ENCODE results near the gene ADGRG1. TPM values are rescaled to one million over a fixed set of nuclear protein-coding genes. Genes with fewer than 3 reads are reported as not detected.

Gene ADGRG1
- polyA plus RNA-seq, 1 of the 3 experiments (the other 2 are of a cell fraction): 7.4 TPM

DNA sequence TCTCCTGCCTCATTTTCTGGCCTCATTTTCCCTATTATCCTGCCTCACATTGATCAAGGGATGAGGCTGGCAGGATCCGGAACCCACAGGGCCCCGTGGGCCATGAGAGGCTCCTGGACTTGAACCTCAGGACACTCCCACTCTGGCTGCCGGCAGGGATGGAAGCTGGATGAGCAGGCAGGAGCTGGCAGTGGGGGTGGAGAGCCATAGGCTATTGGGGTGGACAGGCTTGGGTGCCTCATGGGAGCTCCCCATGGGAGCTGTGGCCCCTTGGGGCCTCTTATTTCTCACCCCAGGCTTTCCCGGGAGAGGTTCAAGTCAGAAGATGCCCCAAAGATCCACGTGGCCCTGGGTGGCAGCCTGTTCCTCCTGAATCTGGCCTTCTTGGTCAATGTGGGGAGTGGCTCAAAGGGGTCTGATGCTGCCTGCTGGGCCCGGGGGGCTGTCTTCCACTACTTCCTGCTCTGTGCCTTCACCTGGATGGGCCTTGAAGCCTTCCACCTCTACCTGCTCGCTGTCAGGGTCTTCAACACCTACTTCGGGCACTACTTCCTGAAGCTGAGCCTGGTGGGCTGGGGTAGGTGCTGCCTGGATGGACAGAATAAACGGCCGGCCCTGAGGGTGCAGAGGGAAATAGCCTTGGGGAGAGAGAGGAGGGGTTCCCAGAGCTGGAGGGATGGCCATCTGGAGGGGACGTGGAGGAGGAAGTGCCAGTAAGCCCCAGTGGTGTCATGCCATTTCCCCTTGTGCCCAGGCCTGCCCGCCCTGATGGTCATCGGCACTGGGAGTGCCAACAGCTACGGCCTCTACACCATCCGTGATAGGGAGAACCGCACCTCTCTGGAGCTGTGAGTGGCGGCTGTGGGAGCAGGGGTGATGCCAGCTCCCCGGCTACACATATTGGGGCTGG is 55.5 kb downstream of the ADGRG1 start (continued):
- TF ChIP-seq TCF12 (IDR thresholded peaks at IDR 0.05) (no peak), MXI1 (IDR thresholded peaks at IDR 0.05; ENCODE audit: low read depth, low read length) (no peak), SIN3A (IDR thresholded peaks at IDR 0.05; ENCODE audit: borderline replicate concordance, low read depth, low read length) (no peak), EZH2phosphoT487 (IDR thresholded peaks at IDR 0.05; ENCODE audit: borderline replicate concordance, low read depth) (no peak), CHD2 (IDR thresholded peaks at IDR 0.05; ENCODE audit: low read length, partially characterized antibody) (no peak), EP300 (IDR thresholded peaks at IDR 0.05; ENCODE audit: borderline replicate concordance in 1 of 2, low read depth in 1 of 2, low read length in 1 of 2) (no peak)
- TF ChIP-seq, protein P1, sequence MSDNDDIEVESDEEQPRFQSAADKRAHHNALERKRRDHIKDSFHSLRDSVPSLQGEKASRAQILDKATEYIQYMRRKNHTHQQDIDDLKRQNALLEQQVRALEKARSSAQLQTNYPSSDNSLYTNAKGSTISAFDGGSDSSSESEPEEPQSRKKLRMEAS (IDR thresholded peaks at IDR 0.05; ENCODE audit: low read depth): no peak

DNA sequence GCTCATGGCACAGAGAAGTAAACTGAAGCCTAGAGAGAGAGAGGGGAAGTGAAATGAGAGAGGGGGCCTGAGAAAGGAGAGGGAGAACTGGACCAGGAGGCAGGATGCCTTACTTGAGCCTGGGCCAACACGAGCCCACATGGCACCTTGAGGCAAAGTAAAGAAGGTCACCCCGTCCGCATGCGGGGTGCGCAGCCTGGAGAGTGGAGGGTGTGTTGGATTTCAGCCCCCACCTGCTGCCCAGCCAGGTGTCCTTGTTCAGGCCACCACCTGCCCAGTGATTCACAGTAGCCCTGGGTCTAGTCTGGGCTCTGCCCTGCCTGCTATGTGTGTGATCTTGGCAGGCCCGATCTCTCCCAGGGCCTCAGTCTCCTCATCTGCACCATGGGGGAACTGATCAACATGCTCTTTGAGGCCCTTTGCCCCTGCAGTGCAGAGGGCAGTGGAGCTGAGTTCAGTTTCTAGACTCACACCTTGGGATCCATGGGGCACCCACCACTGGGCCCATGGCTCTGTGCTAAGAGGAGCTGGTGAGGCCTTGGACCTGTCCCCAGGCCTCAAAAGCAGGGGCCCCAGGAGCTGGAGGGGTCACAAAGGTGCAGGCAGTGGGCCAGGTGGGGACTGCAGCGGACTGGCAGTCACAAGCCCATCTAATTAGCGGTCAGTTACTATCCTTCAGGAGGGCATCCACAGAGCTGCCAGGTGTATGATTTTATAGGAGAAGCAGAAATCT is 56.4 kb downstream of the ADGRG1 start:
- Histone ChIP-seq H3K9ac (no peak overlapping the region), H3K4me1 (ENCODE audit: control insufficient read depth in 1 of 2, insufficient read depth in 2 of 2, low read depth in 1 of 2, low read length in 1 of 2) (peaks cover 0 to 5% of the 10 kb centered on the region in 2 experiments; a peak in 1 of 4 replicates), H3K27me3 (ENCODE audit: insufficient read depth) (no peaks in the 10 kb centered on the region; the same call in 1 of the 2 replicates), H3K9me3 (no peaks in the 10 kb centered on the region), H3K79me2 (ENCODE audit: insufficient read depth) (no peaks in the 10 kb centered on the region), H4K20me1 (ENCODE audit: insufficient read depth) (no peaks in the 10 kb centered on the region), H3F3A (replicated peaks; ENCODE audit: insufficient read depth) (no peaks in the 10 kb centered on the region), H3K9me2 (no peaks in the 10 kb centered on the region), H3K27ac (ENCODE audit: low read depth in 2 of 2, low read length in 1 of 2) (no peak overlapping the region), H3K4me2 (no peak overlapping the region), H3K4me3 (ENCODE audit: low read depth in 2 of 2, low read length in 1 of 2) (no peak overlapping the region), H3K36me3 (replicated peaks in 1 of 2; ENCODE audit: control insufficient read depth in 1 of 2, insufficient read depth in 2 of 2, low read length in 1 of 2) (no peaks in the 10 kb centered on the region), H2AFZ (ENCODE audit: low read depth) (no peak overlapping the region)
- DNase-seq: no peak
- 74% methylated on average over 5 of the region's 8 CpGs for WGBS (ENCODE audit: low lambda C conversion rate)
- POLR2A ChIA-PET: no interaction called here
- CTCF ChIA-PET: interaction anchor here (1.5 kb wide), 2 partner anchors 36 to 108 kb away, joined by 4 to 7 read pairs; no protein-coding TSS in a partner anchor
- TF ChIP-seq MXI1 (IDR thresholded peaks at IDR 0.05; ENCODE audit: low read depth, low read length) (no peak), RFX5 (IDR thresholded peaks at IDR 0.05; ENCODE audit: low read length) (no peak), TEAD4 (IDR thresholded peaks at IDR 0.05; ENCODE audit: borderline replicate concordance, insufficient read depth) (no peak), JUND (IDR thresholded peaks at IDR 0.05) (no peak), FOXM1 (IDR thresholded peaks at IDR 0.05; ENCODE audit: low read depth) (no peak), MEF2A (IDR thresholded peaks at IDR 0.05; ENCODE audit: borderline replicate concordance, low read depth) (no peak)
- TF ChIP-seq, protein P2, sequence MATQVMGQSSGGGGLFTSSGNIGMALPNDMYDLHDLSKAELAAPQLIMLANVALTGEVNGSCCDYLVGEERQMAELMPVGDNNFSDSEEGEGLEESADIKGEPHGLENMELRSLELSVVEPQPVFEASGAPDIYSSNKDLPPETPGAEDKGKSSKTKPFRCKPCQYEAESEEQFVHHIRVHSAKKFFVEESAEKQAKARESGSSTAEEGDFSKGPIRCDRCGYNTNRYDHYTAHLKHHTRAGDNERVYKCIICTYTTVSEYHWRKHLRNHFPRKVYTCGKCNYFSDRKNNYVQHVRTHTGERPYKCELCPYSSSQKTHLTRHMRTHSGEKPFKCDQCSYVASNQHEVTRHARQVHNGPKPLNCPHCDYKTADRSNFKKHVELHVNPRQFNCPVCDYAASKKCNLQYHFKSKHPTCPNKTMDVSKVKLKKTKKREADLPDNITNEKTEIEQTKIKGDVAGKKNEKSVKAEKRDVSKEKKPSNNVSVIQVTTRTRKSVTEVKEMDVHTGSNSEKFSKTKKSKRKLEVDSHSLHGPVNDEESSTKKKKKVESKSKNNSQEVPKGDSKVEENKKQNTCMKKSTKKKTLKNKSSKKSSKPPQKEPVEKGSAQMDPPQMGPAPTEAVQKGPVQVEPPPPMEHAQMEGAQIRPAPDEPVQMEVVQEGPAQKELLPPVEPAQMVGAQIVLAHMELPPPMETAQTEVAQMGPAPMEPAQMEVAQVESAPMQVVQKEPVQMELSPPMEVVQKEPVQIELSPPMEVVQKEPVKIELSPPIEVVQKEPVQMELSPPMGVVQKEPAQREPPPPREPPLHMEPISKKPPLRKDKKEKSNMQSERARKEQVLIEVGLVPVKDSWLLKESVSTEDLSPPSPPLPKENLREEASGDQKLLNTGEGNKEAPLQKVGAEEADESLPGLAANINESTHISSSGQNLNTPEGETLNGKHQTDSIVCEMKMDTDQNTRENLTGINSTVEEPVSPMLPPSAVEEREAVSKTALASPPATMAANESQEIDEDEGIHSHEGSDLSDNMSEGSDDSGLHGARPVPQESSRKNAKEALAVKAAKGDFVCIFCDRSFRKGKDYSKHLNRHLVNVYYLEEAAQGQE (IDR thresholded peaks at IDR 0.05; ENCODE audit: low read depth, low read length): no peak
- TF ChIP-seq, protein P3, sequence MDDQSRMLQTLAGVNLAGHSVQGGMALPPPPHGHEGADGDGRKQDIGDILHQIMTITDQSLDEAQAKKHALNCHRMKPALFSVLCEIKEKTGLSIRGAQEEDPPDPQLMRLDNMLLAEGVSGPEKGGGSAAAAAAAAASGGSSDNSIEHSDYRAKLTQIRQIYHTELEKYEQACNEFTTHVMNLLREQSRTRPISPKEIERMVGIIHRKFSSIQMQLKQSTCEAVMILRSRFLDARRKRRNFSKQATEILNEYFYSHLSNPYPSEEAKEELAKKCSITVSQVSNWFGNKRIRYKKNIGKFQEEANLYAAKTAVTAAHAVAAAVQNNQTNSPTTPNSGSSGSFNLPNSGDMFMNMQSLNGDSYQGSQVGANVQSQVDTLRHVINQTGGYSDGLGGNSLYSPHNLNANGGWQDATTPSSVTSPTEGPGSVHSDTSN (IDR thresholded peaks at IDR 0.05): no peak
